Measurements from ENCODE around the gene WDFY4. TPM values are rescaled to one million over a fixed set of nuclear protein-coding genes. Genes with fewer than 3 reads are reported as not detected.

The WDFY4 gene
- total and polyA plus RNA-seq, 9 of the 15 experiments (the other 6 are each of a cell fraction or from before 2014, with no cell fraction given), result 0.01 to 0.02 (median 0.01) TPM; not detected in 6

GRCh38 chr10:48801001-48801421, 116.3 kb downstream of the WDFY4 start:
- no peaks in the 10 kb centered on the region for H3K79me2 ChIP-seq (ENCODE audit: control insufficient read depth, insufficient read depth, low read length)
- in situ Hi-C loops (cut with MboI), result no loop called here

More at GRCh38 chr10:48801001-48801421, 116.3 kb downstream of the WDFY4 start:
- Histone ChIP-seq H3K9me3 (replicated peaks; ENCODE audit: control insufficient read depth, insufficient read depth, low read depth, low read length) (no peaks in the 10 kb centered on the region), H3K4me2 (ENCODE audit: insufficient read depth, low read length) (no peak overlapping the region), H2AFZ (ENCODE audit: low read depth, low read length) (no peak overlapping the region), H3K9ac (ENCODE audit: insufficient read depth in 1 of 2, low read depth in 2 of 2, low read length in 2 of 2) (no peak overlapping the region), H3K9me1 (ENCODE audit: control insufficient read depth, insufficient read depth, low read length) (no peaks in the 10 kb centered on the region), H3K27me3 (ENCODE audit: control insufficient read depth in 2 of 2, insufficient read depth in 2 of 2, low read length in 2 of 2) (peaks cover 0 to 19% of the 10 kb centered on the region in 2 experiments; a peak in 2 of 5 replicates), H3K4me3 (no peak overlapping the region), H3K27ac (ENCODE audit: extremely low read depth, low read depth, low read length) (no peak overlapping the region), H3K36me3 (ENCODE audit: control insufficient read depth, insufficient read depth, low read length) (no peaks in the 10 kb centered on the region), H3K4me1 (replicated peaks in 1 of 2; ENCODE audit: control insufficient read depth in 2 of 2, insufficient read depth in 2 of 2, low read length in 2 of 2) (no peaks in the 10 kb centered on the region; a peak in 1 of 5 replicates), H4K20me1 (replicated peaks; ENCODE audit: control insufficient read depth, insufficient read depth, low read length) (no peaks in the 10 kb centered on the region)
- POLR2A ChIA-PET, result no interaction called here
- DNase-seq (ENCODE audit: extremely low read depth in 1 of 4, low spot score in 3 of 4) (no peak), FAIRE-seq (no peak), ATAC-seq (no peak)
- intact Hi-C loops (cut with micrococcal nuclease), result no loop called here
- TF ChIP-seq, protein P1, sequence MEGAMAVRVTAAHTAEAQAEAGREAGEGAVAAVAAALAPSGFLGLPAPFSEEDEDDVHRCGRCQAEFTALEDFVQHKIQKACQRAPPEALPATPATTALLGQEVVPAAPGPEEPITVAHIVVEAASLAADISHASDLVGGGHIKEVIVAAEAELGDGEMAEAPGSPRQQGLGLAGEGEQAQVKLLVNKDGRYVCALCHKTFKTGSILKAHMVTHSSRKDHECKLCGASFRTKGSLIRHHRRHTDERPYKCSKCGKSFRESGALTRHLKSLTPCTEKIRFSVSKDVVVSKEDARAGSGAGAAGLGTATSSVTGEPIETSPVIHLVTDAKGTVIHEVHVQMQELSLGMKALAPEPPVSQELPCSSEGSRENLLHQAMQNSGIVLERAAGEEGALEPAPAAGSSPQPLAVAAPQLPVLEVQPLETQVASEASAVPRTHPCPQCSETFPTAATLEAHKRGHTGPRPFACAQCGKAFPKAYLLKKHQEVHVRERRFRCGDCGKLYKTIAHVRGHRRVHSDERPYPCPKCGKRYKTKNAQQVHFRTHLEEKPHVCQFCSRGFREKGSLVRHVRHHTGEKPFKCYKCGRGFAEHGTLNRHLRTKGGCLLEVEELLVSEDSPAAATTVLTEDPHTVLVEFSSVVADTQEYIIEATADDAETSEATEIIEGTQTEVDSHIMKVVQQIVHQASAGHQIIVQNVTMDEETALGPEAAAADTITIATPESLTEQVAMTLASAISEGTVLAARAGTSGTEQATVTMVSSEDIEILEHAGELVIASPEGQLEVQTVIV (CRISPR knock-in tag; IDR thresholded peaks at IDR 0.05; ENCODE audit: borderline replicate concordance), result no peak
- TF ChIP-seq SREBF1 (IDR thresholded peaks at IDR 0.05; ENCODE audit: borderline replicate concordance, low read depth, low read length) (no peak), PATZ1 (CRISPR knock-in tag; IDR thresholded peaks at IDR 0.05; ENCODE audit: borderline replicate concordance) (no peak), MGA (IDR thresholded peaks at IDR 0.05) (no peak)
- TF ChIP-seq, protein P2, sequence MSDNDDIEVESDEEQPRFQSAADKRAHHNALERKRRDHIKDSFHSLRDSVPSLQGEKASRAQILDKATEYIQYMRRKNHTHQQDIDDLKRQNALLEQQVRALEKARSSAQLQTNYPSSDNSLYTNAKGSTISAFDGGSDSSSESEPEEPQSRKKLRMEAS (CRISPR knock-in tag; IDR thresholded peaks at IDR 0.05), result no peak
- CTCF ChIA-PET (ENCODE audit: low intra/inter-chr PET ratio), result no interaction called here
- no TSS peak for BruUV-seq (replicated peaks)
